ENCODE results near the gene RAB11FIP3.
"Not testable (repeated sequence)": the region's sequence is repeated elsewhere in the genome, so short reads cannot be mapped to it uniquely, and the experiment has no call there.

RAB11FIP3 gene

DNA sequence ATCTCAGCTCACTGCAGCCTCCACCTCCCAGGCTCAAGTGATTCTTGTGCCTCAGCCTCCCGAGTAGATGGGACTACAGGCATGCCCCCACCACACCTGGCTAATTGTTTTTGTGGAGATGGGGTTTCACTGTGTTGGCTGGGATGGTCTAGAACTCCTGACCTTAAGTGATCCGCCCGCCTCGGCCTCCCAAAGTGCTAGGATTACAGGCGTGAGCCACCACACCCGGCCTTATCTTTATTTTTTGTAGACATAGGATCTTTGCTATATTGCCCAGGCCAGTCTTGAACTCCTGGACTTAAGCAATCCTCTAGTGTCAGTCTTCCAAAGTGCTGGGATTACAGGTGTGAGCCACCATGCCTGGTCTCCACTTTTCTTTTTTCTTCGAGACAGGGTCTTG is 44.0 kb downstream of the RAB11FIP3 start:
- DNase-seq, result not testable (repeated sequence)

GRCh38 chr16:470418-470817 is 45.0 kb downstream of the RAB11FIP3 start:
- DNase-seq, result no peak

GRCh38 chr16:471353-472198 is 46.1 kb downstream of the RAB11FIP3 start:
- DNase-seq, result no peak

- no peak for DNase-seq
Observed at GRCh38 chr16:472199-472504, 46.7 kb downstream of the RAB11FIP3 start.

- DNase-seq, result no peak
Observed at GRCh38 chr16:473046-474043, 47.9 kb downstream of the RAB11FIP3 start.

DNA sequence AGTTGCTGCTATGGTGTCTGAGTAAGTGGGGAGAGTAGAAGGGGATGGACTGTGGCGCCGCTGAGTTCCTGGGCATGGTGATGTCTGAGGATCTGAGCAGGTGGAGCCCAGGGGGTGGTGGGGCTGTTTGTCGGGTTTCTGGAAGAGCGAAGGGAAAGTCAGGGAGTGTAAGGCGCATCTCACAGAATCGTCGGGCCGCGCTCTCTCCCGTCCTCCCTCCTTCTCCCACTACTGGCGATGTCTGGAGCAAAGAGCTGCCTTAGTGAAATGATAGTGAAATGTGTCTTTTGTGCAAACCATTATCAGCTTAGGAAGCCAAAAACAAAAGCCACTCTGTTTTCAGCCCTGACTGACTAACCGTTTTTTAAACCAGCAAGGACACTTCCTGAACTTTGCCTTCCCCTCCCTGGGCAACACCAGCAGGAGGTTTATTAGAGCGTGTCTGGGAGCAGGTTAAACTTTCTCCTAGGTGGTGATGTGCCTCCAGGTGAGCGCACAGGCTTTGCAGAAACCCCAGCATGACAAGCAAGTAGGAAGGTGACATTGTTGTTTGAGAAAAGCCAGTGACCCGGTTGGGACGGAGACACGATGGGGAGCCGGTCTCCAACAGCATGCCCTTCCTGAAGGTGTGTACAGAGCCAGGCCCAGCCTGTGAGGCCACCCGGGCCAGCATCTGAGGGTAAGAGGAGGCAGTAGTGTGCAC is 49.1 kb downstream of the RAB11FIP3 start:
- DNase-seq, result no peak

DNA sequence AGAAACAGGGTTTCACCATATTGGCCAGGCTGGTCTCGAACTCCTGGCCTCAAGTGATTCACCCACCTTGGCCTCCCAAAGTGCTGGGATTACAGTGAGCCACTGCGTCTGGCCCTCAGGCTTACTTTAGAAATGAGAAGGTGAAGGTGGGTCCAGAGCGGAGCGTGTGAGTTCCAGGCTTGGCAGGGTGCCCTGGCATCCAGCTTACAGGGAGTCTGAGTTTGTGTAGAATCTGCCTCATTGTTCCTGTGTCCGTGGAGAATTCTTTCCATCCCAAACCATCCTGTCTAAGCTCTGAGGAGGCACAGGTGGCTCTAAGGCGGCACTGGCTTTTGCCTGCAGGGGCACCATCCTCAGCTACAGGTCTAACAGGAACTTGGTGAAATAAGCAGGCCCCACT is 50.6 kb downstream of the RAB11FIP3 start:
- no peak for DNase-seq

GRCh38 chr16:477301-478157 is 52.1 kb downstream of the RAB11FIP3 start:
- no peak for DNase-seq

DNA sequence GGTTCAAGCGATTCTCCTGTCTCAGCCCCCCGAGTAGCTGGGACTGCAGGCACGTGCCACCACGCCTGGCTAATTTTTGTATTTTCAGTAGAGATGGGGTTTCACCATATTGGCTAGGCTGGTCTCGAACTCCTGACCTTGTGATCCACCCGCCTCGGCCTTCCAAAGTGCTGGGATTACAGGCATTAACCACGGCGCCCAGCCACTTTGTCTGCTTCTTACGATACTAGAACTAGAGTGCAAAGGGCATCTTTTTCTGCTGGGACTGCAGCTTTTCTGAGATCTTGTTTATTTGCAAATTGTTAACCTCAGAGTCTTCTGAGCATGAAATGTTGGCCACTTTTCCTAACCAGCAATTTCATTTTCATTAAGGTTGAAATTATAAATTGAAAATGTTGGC is 52.8 kb downstream of the RAB11FIP3 start:
- not testable (repeated sequence) for DNase-seq

- DNase-seq, result no peak
Observed at GRCh38 chr16:482468-483185, 57.2 kb downstream of the RAB11FIP3 start.

GRCh38 chr16:483341-484075 is 58.1 kb downstream of the RAB11FIP3 start:
- DNase-seq, result no peak

- no peak for DNase-seq
Observed at GRCh38 chr16:489606-490005, 64.2 kb downstream of the RAB11FIP3 start.

GRCh38 chr16:490768-491167 is 65.3 kb downstream of the RAB11FIP3 start:
- no peak for DNase-seq

GRCh38 chr16:491220-491919 is 65.9 kb downstream of the RAB11FIP3 start:
- DNase-seq, result no peak

GRCh38 chr16:492211-492875 is 66.9 kb downstream of the RAB11FIP3 start:
- no peak for DNase-seq

DNA sequence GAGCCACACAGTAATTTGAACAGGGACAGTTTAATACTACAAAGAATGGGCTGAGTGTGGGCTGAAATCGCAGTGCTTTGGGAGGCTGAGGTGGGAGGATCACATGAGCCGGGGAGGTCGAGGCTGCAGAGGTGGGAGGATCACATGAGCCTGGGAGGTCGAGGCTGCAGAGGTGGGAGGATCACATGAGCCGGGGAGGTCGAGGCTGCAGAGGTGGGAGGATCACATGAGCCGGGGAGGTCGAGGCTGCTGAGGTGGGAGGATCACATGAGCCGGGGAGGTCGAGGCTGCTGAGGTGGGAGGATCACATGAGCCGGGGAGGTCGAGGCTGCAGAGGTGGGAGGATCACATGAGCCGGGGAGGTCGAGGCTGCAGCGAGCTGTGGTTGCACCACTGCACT is 69.2 kb downstream of the RAB11FIP3 start:
- not testable (repeated sequence) for DNase-seq

- peak; percentile 9 for DNase-seq
Observed at GRCh38 chr16:495127-495748, 69.8 kb downstream of the RAB11FIP3 start.

DNA sequence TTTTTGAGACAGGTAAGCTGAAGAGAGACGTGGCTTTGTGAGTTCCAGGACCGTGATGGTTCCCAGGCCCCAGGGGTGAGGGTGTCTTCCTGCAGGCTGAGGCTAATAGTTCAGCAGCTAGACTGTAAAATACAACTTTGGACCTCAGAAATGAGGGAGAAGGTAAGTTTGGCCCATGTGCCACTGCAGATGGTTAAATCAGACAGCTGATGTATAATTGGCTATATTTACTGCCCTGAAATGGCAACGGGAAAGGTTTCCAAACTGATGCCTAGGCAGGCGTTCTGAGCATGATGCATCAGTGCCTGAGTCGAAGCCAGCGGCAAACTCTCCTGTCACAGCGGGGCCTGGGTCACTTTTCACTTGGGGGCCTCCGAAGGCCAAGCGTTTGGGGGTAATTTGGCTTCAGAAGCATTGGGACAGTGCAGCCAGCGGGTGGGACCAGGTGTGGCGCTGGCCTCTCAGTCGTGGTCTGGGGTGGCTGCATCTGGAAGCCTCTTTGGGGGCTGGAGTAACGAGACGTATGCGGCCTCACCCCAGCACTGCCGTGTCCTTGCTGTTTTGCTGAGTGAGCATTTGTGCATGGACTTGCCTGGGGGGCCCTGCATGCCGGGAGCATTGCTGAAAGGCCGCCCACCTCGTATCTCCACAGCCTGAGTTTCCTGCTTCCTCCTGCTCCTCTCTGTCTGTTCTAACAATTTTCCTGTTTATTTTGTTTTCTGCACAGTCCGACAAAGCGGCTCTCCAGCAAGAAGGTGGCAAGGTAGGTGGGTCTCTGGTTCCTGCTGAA is 70.8 kb downstream of the RAB11FIP3 start:
- no peak for DNase-seq
